Mesendoderm (in vitro differentiated cells): ENCODE data around the gene ZBTB46.

ENCODE experiments used
- DNase-seq: peaks from one replicate; pipeline ENCODE4 v3.0.0; 2013
- H2AK5ac ChIP-seq: 2 replicates; pipeline ENCODE4 v1.6.1; 2013; ENCODE audit warnings: low read length, inconsistent platforms
- H2BK120ac ChIP-seq: 2 replicates; pipeline ENCODE4 v1.6.1; 2013; ENCODE audit warnings: low read depth, mild to moderate bottlenecking, low read length, moderate library complexity, mixed read lengths
- H2BK15ac ChIP-seq: replicated peaks from 2 replicates; pipeline ENCODE4 v1.6.1; 2013; ENCODE audit warnings: low read depth, mild to moderate bottlenecking, moderate library complexity
- H2BK5ac ChIP-seq: 2 replicates; pipeline ENCODE4 v1.6.1; 2013; ENCODE audit warnings: low read length, inconsistent platforms
- H3K18ac ChIP-seq: 2 replicates; pipeline ENCODE4 v1.6.1; 2013; ENCODE audit warnings: mild to moderate bottlenecking, low read length, mixed read lengths
- H3K23ac ChIP-seq: one replicate; pipeline ENCODE4 v1.6.1; 2013; ENCODE audit warnings: low read length
- H3K27ac ChIP-seq: 2 replicates; pipeline ENCODE4 v1.5.1; 2013; ENCODE audit warnings: low read depth, mild to moderate bottlenecking, inconsistent platforms, low read length, moderate library complexity
- H3K27me3 ChIP-seq: 2 replicates; pipeline ENCODE4 v1.6.1; 2013; ENCODE audit warnings: low read length, control low read depth, mild to moderate bottlenecking, inconsistent platforms; ENCODE audit not compliant: insufficient read depth, poor library complexity
- H3K36me3 ChIP-seq: 2 replicates; pipeline ENCODE4 v1.6.1; 2013; ENCODE audit warnings: low read length, inconsistent platforms; ENCODE audit not compliant: control insufficient read depth, insufficient read depth
- H3K4ac ChIP-seq: one replicate; pipeline ENCODE4 v1.6.1; 2013; ENCODE audit warnings: low read depth, mild to moderate bottlenecking, low read length, moderate library complexity
- H3K4me1 ChIP-seq: 2 replicates; pipeline ENCODE4 v1.6.1; 2013; ENCODE audit warnings: low read depth, low read length, inconsistent platforms; ENCODE audit not compliant: control insufficient read depth
- H3K4me2 ChIP-seq: 2 replicates; pipeline ENCODE4 v1.6.1; 2013; ENCODE audit warnings: low read length
- H3K4me3 ChIP-seq: 2 replicates; pipeline ENCODE4 v1.5.1; 2013; ENCODE audit warnings: mild to moderate bottlenecking, low read length
- H3K56ac ChIP-seq: one replicate; pipeline ENCODE4 v1.6.1; 2013; ENCODE audit warnings: low read length
- H3K79me1 ChIP-seq: 2 replicates; pipeline ENCODE4 v1.6.1; 2013; ENCODE audit warnings: low read length, inconsistent platforms
- H3K79me2 ChIP-seq: 2 replicates; pipeline ENCODE4 v1.6.1; 2013; ENCODE audit warnings: mild to moderate bottlenecking, low read length; ENCODE audit not compliant: control insufficient read depth, insufficient read depth
- H3K9ac ChIP-seq: 2 replicates; pipeline ENCODE4 v1.6.1; 2013; ENCODE audit warnings: low read length, inconsistent platforms
- H4K5ac ChIP-seq: one replicate; pipeline ENCODE4 v1.6.1; 2013; ENCODE audit warnings: low read length
- H4K8ac ChIP-seq: one replicate; pipeline ENCODE4 v1.6.1; 2013; ENCODE audit warnings: low read depth, mild to moderate bottlenecking, control low read depth, low read length, moderate library complexity
- WGBS: extraction: QIAGEN DNeasy Blood & Tissue Kit; methylation state at CpG from one replicate; pipeline ENCODE4 v1.1.7; 2013; ENCODE audit warnings: low lambda C conversion rate, missing lambda C conversion rate; ENCODE audit not compliant: insufficient coverage; ENCODE audit errors: extremely low coverage; 5-methylcytosine and 5-hydroxymethylcytosine counted together

The ZBTB46 gene

DNA sequence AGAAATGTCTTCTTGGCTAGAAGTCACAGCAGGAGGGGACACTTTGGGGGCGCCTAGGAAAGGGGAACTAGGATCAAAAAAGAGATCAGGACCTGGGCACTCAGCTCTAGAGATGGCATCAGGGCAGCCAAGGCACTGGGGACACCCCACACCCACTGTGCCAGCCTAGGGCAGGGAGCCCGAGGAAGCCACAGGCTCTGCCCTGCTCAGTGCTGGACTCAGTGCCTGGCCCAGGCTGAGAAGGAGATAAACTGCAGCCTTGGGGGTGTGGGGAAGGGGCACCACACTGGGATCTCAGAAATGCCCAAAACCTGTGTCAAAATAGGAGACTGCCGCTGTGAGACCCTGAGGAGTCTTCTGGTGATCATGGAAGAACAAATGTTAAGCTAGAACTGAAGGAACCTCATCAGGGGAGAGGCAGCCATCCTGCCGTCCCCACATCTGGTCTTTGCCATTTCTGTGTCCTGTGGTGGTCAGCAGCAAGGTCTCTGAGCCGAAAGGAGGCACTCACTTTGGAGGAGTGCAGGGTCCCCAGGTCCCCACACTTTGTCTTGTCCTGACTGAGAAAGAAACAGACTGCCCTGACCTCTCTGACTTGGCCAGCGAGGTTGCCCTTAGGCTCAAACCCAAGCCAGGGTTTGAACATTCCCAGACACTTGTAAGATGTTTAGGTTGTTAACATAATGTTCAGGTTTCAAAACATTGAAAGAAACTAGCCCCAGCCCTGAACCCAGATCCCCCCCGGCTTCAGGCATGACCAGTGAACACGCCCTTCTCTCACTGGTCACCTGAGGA lies 125.6 kb downstream of the ZBTB46 start:
- H3K4me2 ChIP-seq: no peak overlapping the region
- no peak overlapping the region for H3K4me3 ChIP-seq
- DNase-seq: no peak
- no peaks in the 10 kb centered on the region for H3K27me3 ChIP-seq
- no peak overlapping the region for H3K23ac ChIP-seq
- peaks cover 4% of the 10 kb centered on the region for H3K36me3 ChIP-seq
- no peaks in the 10 kb centered on the region for H3K4me1 ChIP-seq
- H3K79me1 ChIP-seq: peaks cover 16% of the 10 kb centered on the region
- no peak overlapping the region for H3K18ac ChIP-seq
- H2AK5ac ChIP-seq: no peak overlapping the region
- H3K27ac ChIP-seq: no peak overlapping the region
- H3K56ac ChIP-seq: no peak overlapping the region
- no peak overlapping the region for H2BK5ac ChIP-seq
- peaks cover 25% of the 10 kb centered on the region for H3K79me2 ChIP-seq
- H4K5ac ChIP-seq: no peak overlapping the region
- H2BK15ac ChIP-seq: no peak overlapping the region
- H4K8ac ChIP-seq: no peak overlapping the region
- no peak overlapping the region for H3K9ac ChIP-seq
- WGBS: no CpG with 5 or more reads among the region's 8 CpGs
- H2BK120ac ChIP-seq: no peak overlapping the region
- H3K4ac ChIP-seq: no peak overlapping the region

DNA sequence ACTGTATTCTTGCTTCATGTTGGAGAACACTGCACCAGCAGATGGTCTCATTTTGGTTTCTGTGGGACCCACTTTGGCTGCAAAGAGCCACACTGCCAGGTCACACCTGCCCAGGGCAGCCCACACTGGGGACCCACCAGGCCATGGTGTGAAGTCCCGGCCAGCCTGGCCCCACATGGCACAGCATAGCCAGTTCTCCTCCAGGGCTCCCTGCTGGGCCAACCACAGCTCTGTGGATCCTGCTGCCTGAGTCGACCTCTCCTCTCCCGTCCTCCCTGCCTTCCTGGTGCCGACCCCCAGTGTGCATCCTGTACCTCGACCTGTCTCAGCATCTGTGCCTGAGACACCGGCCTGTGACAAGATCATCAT lies 126.3 kb downstream of the ZBTB46 start:
- no peak overlapping the region for H2AK5ac ChIP-seq
- peaks cover 4% of the 10 kb centered on the region for H3K36me3 ChIP-seq
- no CpG with 5 or more reads among the region's 6 CpGs for WGBS
- H3K79me1 ChIP-seq: peaks cover 16% of the 10 kb centered on the region
- H3K4me1 ChIP-seq: no peaks in the 10 kb centered on the region
- no peak overlapping the region for H3K4me3 ChIP-seq
- H3K9ac ChIP-seq: no peak overlapping the region
- H2BK15ac ChIP-seq: no peak overlapping the region
- no peak overlapping the region for H3K23ac ChIP-seq
- H3K27me3 ChIP-seq: no peaks in the 10 kb centered on the region
- DNase-seq: no peak
- H3K18ac ChIP-seq: no peak overlapping the region
- no peak overlapping the region for H2BK120ac ChIP-seq
- no peak overlapping the region for H3K27ac ChIP-seq
- H4K5ac ChIP-seq: no peak overlapping the region
- no peak overlapping the region for H3K4me2 ChIP-seq
- H3K79me2 ChIP-seq: peaks cover 25% of the 10 kb centered on the region
- no peak overlapping the region for H2BK5ac ChIP-seq
- H3K4ac ChIP-seq: no peak overlapping the region
- H4K8ac ChIP-seq: no peak overlapping the region
- no peak overlapping the region for H3K56ac ChIP-seq

DNA sequence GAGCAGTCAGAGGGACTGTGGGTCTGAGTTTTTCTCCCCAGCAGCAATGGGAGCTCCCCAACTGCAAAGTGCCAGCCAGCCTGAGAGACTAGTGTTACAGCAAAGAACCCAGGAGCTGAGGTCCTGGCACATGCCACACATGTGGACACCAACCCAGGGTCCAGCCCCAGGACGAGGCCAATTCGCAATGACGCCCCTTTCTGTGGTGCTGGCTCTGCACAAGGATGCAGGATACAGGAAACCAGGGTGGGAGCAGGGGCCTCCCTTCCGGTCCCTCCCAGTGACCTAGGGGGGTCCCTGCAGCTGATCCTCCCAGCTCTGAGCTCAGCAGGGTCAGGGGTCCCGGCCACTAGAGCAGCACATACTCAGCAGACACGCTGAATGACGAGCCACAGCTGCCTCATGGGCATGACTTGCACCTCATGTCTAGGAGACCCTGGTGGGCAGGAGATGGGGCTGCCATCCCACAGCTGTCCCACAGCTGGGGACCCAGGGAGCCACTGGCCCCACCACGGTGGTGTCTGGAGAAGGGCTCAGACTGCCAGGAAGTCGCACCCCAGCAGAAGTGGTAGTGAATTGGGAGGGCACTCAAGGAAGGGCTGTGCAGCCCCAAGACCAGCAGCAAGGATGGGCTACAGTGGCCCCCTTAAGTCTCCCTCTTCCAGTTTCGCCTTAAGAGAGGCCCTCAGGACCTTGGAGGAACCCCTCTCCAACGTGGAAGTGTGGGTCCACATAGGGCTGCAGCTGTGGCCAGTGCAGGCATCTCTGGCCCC lies 126.9 kb downstream of the ZBTB46 start:
- Histone ChIP-seq H3K4me2 (no peak overlapping the region), H2BK5ac (no peak overlapping the region), H3K27ac (no peak overlapping the region), H2BK15ac (no peak overlapping the region), H3K27me3 (no peaks in the 10 kb centered on the region), H2BK120ac (no peak overlapping the region), H3K56ac (no peak overlapping the region), H3K79me2 (peaks cover 22% of the 10 kb centered on the region), H3K4me3 (no peak overlapping the region), H4K8ac (no peak overlapping the region), H3K4ac (no peak overlapping the region), H2AK5ac (no peak overlapping the region), H4K5ac (no peak overlapping the region), H3K36me3 (peaks cover 4% of the 10 kb centered on the region), H3K79me1 (peaks cover 15% of the 10 kb centered on the region), H3K18ac (no peak overlapping the region), H3K23ac (no peak overlapping the region), H3K9ac (no peak overlapping the region), H3K4me1 (no peaks in the 10 kb centered on the region)
- WGBS: no CpG with 5 or more reads among the region's 11 CpGs
- no peak for DNase-seq

DNA sequence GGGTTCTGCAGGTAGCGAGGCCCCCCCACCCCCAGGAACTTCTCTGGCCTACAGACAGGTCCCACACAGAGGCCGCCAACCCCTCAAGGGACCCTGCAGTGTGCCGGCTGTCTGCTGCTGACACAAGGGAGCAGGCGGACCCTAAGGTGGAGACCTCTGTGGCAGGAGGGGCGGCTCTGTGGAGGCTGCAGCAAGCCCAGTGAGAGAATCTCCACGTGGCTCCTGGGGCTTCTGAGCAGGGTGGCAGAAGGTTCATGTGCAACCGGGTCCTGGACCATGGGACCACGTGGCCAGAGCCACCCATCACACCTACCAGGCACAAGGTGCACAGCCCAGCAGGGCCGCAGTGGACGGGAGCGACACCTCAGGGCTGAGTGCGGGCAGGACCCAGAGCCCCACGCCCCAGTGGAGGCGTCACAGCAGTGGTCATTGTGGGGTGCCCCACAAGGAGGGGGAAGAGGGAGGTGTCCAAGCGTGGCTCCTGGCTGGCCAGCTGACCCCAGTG lies 127.5 kb downstream of the ZBTB46 start:
- no peak for DNase-seq
- Histone ChIP-seq H3K79me1 (peaks cover 11% of the 10 kb centered on the region), H3K56ac (no peak overlapping the region), H3K27me3 (no peaks in the 10 kb centered on the region), H2BK5ac (no peak overlapping the region), H3K79me2 (peaks cover 17% of the 10 kb centered on the region), H2AK5ac (no peak overlapping the region), H4K8ac (no peak overlapping the region), H3K4me3 (no peak overlapping the region), H3K27ac (no peak overlapping the region), H3K9ac (no peak overlapping the region), H2BK15ac (no peak overlapping the region), H3K4me1 (no peaks in the 10 kb centered on the region), H2BK120ac (no peak overlapping the region), H3K4me2 (no peak overlapping the region), H3K36me3 (peaks cover 4% of the 10 kb centered on the region), H3K23ac (no peak overlapping the region), H4K5ac (no peak overlapping the region), H3K18ac (no peak overlapping the region), H3K4ac (no peak overlapping the region)
- no CpG with 5 or more reads among the region's 15 CpGs for WGBS

DNA sequence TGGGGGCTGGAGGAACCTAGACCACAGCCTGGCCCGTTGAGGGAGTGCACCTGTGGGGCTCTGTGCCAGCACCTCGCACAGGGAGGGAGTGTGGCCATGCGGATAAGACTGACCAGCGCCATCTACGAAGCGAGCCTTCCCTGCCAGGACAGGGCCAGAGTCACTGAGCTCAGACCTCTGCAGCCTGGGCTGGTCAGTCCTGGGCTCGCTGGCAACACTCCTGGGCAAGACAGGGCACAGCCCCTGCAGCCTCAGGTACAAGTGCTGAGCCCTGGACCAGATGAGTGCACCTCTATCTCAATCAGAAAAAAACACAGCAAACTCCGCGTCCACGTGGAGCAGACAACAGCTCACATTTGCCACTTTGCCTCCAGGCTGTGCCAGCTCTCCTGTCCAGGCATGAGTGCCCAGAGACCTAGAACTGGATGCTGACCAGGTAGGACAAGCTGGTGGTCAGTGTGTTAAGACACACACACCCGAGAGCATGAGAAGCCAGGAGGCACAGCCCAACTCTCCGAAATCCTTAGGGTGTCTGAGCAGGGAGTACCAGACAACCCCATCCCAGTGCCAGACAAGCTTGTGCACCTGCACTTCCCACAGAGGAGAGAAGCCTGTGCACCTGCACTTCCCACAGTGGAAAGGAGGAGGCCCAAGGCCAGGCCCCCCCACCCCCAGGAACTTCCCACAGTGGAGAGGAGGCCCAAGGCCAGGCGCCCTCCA lies 128.2 kb downstream of the ZBTB46 start:
- no peak overlapping the region for H2BK15ac ChIP-seq
- no peak overlapping the region for H3K4me2 ChIP-seq
- peaks cover 4% of the 10 kb centered on the region for H3K36me3 ChIP-seq
- H3K9ac ChIP-seq: no peak overlapping the region
- H3K4ac ChIP-seq: no peak overlapping the region
- H3K56ac ChIP-seq: no peak overlapping the region
- no peak overlapping the region for H4K8ac ChIP-seq
- no CpG with 5 or more reads among the region's 13 CpGs for WGBS
- H3K79me2 ChIP-seq: peaks cover 13% of the 10 kb centered on the region
- no peak overlapping the region for H3K4me3 ChIP-seq
- H3K18ac ChIP-seq: no peak overlapping the region
- H3K79me1 ChIP-seq: peaks cover 8% of the 10 kb centered on the region
- H3K27ac ChIP-seq: no peak overlapping the region
- H4K5ac ChIP-seq: no peak overlapping the region
- H3K27me3 ChIP-seq: no peaks in the 10 kb centered on the region
- no peak for DNase-seq
- no peaks in the 10 kb centered on the region for H3K4me1 ChIP-seq
- no peak overlapping the region for H2BK120ac ChIP-seq
- H2BK5ac ChIP-seq: no peak overlapping the region
- H2AK5ac ChIP-seq: no peak overlapping the region
- H3K23ac ChIP-seq: no peak overlapping the region
